GM21528 (cell line): Measurements from ENCODE around the gene JPT1.
"Not testable (repeated sequence)": the region's sequence is repeated elsewhere in the genome, so short reads cannot be mapped to it uniquely, and the experiment has no call there.

ENCODE experiments used
- ATAC-seq: cut with Tn5 transposase; IDR thresholded peaks from one replicate; pipeline ENCODE4 v1.9.1; 2021; ENCODE audit warnings: mild to moderate bottlenecking, moderate library complexity; ENCODE audit not compliant: unreplicated experiment, low FRiP score

JPT1 gene, protein sequence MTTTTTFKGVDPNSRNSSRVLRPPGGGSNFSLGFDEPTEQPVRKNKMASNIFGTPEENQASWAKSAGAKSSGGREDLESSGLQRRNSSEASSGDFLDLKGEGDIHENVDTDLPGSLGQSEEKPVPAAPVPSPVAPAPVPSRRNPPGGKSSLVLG

DNA sequence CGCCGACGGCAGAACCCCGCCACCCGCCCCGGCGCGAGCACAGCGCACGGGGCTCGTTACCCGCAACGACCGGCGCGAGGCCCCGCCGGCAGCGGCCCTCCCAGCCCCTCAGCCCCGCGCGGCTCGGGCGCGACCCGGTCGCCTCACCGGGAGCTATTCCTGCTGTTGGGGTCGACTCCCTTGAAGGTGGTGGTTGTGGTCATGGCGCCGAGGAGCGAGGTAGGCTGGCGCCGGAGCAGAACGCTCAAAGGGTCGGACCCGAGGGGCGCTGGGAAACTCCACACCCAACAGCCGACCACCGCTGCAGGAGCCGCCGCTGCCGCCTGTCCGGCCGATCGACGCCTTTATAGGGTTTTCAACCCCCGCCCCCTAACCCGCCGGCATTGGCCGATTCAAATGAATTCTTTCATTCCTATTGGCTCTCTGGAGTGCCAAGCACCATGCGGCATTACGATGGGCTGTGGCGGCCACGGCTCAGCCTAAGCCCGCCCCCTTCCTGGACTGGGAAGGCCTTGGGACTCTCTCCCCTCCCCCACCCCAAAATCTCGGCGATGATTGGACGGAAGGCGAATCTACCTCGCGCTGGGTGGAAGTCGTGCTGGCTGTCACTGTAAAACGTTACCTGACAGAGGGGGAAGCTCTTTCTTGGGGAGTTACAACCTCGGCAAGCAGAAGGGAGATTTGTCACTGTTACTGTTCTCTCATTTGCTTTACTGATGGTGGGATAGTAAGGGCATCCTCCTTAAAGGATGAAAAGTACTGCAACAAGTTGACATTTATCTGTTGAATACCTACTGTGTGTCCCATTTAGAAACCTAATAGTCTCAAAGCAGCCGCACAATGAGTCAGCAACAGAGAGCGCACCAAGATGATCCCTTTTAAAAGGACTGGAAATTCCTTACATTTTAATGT is at the start of gene JPT1:
Gene JPT1 (minus strand): TSS at position 318 of the 912 bp plus-strand sequence. CDS start 115 bp downstream, at position 203.
- peak; percentile 96 for ATAC-seq

DNA sequence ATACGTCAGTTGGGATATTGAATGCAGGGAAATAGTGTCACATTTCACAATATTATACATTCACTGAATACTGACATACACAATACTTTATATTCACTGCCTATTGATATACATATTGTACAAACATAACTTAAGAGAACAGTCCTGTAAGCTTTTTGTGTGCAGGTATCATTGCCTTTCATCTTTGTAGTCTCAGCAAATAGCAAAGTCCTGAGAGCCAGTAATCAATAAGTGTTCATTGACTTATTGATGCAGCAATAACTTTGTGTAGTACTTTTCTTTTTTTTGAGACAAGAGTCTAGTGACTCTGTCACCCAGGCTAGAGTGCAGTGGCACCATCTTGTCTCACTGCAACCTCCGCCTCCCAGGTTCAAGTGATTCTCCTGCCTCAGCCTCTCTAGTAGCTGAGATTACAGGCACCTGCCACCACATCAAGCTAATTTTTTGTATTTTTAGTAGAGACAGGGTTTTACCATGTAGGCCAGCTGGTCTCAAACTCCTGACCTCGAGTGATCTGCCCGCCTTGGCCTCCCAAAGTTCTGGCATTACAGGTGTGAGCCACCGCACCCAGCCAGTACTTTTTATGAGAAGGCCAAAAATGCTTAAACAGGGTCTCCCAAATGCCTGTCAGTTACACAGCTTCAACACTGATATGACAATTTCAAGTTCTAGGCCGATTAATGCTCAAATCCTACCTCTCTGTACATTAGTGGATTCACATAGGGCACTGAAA is 45.7 kb upstream of the JPT1 start:
- no peak for ATAC-seq

DNA sequence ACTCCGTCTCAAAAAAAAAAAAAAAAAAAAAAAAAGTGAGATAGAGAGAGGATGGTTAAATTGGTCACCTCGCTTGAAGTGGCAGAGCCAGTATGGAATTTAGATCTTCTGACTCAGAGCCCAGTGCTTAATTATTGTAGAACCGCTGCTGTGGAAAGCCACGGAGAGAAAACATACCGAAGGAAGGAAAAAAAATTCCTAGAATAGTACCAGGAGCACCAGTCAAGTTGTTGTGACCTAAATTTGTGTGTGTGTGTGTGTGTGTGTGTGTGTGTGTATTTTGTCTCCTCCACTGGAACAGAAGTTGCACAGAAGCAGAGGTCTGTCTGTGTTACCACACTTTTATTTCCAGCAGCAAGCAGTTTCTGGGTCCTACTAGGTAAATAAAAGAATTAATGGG is 40.6 kb upstream of the JPT1 start:
- ATAC-seq, result no peak

DNA sequence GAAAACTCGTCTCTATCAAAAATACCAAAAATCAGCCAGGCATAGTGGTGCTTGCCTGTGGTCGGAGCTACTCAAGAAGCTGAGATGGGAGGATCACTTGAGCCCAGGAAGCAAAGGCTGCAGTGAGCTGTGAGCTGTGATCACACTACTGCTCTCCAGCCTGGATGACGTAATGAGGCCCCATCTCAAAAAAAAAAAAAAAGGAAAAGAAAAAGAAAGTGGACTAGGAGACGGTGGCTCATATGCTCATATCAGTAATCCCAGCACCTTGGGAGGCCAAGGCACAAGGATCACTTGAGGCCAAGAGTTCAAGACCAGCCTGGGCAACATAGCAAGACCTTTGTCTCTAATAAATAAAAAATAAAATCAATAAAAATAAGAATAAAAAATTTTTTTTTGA is 37.3 kb upstream of the JPT1 start:
- ATAC-seq, result no peak

DNA sequence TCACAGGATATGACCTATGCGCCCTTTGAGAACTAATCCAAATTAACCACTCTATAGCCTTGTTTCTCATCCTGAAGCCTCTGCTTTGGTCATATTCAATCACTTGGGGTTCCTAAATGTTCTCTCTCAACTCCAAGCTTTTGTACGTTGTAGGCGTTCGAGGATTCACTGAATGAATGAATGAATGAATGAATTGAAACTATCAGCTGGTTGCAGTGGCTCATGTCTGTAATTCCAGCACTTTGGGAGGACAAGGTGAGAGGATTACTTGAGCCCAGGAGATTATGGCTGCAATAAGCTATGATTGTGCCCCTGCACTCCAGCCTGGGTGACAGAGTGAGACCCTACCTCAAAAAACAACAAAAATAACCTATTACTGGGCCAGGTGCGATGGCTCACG is 34.3 kb upstream of the JPT1 start:
- ATAC-seq, result no peak

DNA sequence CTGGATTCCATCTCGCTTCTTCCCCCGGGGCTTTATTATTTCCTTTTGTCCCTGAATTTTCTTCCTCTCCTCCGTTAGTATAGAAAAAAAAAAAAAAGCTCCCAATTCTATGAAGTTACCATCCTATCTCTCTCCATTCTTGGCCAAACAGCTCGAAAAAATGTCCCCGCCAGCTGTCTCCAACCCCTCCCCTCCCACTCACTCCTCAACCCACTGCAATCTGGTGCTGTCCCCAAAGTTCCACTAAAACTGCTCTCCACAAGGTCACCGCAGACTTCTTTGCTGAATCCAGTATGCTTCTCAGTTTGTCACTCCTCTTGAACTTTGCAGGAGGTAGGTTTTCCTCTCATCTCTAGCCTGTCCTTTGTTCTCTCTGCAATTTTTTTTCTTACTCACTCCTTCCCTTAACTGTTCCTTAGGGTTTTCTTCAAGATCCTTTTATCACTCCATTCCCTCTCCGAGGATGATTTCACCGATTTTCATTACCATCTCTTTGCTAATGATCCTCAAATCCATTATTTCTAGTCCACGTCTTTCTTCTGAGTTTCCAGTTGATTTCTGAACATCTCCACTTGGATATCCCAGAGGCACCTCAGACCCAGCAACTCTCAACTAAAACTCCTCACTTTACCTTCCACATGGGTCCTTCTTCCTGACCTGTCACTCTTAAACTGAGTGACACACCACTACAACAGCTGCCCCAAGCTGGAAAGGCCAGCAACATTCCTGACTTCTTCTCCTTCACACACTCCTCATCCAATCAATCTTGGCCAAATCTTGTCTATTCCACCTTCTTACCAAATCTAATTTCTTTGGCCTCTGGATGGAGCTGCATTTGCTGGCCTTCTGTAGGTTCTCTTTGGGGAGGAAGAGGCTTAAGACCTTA is 29.9 kb upstream of the JPT1 start:
- no peak for ATAC-seq

DNA sequence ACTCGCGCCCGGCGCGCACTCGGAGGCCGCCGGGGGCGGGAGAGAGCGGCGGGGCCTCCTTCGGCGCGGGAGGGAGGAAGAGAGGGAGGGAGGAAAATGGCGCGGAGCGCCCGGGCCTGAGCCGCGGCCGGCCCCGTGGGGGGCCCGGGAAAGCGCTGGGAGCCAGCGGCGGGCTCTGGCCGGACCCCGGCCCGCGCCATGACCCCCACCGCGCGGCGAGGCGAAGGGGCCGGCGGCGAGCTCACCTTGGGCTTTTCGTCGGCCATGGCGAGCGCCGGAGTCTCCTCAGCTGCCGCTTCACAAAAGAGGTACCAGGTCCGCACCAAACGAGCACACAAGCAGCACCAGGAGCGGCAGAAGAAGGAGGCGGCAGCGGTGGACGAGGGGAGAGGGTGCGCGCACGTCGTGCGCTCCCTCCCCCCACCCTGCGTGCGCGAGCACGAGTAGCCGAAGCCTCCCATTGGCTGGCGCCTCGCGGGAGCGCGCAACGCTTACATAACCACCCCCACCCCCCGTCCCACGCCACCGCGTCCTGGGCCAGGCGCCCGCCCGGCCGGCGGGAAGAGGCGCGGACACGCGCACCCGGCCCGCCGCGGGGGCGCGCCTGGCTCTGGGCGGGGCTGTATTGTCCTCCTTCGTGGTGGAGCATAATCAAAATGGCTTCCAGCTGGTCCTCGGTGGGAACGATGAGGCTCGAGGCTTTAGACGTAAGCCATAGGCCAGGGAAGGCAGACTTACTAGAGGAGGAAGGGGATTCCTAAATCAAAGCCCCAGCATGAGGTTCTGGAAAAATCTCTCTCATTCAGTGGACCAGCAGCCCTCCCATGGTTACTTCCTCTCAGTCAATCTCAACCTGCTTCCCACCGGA is 28.5 kb upstream of the JPT1 start, which contains the start of gene SUMO2:
Gene SUMO2 (minus strand): TSS at position 391 of the 868 bp plus-strand sequence. CDS start 125 bp downstream, at position 266.
- peak; percentile 65 for ATAC-seq

DNA sequence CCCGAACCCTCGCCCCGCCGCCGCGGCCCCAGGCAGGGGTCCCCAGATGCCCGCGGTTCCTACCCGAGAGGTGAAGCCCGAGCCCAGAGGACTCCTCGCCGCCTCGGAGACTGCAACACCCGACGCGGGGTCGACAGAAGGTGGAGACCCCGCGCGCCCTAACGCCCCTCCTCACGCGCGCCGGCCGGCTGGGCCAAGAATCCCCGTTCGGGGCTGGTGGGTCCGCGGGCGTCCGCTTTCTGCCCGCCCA is 27.9 kb upstream of the JPT1 start:
- ATAC-seq, result peak; percentile 31

DNA sequence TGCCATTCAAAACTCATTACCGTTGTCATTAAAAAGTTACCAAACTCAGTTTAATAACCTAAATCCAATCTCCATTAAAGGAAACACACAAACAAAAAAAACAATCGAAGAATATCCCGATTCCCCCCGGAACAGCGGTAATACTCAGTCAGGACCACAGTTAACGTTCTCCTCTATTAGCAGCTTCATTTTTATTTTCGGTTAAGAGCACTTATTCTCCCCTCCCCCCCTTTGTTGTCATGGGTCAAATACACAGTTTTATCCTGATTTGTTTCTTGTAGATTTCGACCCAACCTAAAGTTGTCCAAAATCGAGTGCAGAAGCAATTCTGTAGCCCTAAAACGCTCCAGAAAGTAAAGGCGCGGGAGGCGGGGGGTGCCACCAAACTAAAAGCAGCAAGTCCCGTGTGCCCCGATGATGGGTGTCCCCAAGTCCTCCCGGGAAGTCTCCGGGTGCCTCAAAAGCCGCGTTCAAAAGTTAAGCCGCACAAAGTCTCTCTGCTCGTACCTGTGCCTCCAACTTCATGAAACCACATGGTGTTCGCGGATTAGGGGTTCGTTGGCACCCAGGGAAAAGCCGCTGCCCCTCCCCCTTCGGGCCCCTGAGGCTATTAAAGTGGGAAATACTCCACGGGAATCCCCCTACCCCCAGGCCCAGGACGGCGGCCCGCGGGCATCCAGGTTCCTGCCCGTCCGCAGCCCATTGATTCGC is 27.5 kb upstream of the JPT1 start:
- no peak for ATAC-seq

DNA sequence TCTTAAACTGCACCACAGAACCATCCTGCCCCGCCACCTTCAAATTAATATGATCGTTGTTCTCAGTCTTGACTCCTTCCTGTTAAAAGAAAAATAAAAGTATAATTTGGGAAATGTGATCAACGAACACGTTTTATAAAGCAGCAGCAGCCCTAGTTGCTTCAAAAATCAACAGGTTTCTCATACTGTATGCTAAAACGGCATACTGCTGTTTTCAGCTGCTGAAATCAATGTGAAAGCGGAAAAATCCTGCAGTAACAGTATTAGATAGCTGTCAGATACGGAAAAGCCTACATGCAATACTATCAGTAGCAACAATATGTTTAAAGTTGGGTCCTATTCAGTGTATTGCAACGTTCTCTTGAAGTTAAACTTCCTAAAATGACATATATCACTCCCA is 26.8 kb upstream of the JPT1 start:
- no peak for ATAC-seq

DNA sequence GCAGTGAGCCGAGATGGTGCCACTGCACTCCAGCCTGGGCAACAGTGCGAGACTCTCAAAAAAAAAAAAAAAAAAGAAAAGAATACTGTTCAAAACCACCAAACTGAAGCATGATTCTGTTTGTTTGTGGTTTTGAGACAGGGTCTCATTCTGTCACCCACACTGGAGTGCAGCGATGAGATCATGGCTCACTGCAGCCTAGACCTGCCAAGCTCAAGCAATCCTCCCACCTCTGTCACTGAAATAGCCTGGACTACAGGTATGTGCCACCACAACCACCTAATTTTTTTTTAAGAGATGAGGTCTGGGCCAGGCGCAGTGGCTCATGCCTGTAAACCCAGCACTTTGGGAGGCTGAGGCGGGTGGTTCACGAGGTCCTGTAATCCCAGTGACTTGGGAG is 24.1 kb upstream of the JPT1 start:
- no peak for ATAC-seq

DNA sequence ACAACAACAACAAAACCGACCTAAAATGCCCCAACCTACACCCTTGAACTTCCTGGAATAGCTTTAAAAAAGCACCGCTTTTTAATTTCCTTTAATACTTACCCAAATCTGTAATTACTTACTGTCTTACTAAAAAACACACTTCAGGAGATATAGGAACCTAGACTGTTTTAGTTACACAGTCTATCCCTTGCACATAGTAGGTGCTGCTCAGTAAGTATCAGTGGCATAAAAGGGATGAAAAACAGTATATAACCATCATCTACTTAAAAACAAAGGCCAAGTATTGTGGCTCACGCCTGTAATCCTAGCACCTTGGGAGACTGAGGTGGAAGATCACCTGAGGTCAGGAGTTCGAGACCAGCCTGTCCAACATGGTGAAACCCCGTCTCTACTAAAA is 22.3 kb upstream of the JPT1 start:
- no peak for ATAC-seq

DNA sequence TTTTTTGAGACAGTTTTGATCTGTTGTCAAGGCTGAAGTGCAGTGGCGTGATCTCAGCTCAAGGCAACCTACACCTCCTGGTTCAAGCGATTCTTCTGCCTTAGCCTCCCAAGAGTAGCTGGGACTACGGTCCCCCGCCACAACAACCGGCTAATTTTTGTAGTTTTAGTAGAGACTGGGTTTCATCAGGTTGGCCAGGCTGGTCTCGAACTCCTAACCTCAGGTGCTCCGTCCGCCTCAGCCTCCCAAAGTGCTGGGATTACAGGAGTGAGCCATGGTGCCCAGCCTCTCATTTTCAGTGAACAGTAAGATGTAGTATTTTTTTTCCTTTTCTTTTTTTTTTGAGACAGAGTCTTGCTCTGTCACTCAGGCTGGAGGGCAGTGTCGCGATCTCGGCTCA is 20.7 kb upstream of the JPT1 start:
- ATAC-seq, result no peak

DNA sequence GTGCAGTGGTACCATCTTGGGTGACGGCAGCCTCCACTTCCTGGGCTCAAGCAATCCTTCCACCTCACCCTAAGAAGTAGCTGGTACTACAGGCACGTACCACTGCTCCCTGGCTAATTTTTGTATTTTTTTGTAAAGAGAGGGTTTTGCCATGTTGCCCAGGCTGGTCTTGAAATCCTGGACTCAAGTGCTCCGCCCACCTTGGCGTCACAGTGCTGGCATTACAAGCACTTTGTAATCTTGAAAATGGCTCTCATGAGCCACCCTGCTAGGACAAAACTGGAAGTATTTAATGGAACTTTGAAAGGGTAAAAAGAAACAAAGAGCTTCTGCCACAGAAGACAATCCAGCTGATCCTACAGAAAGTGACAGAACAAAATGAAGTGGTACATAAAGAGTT is 19.2 kb upstream of the JPT1 start:
- no peak for ATAC-seq

DNA sequence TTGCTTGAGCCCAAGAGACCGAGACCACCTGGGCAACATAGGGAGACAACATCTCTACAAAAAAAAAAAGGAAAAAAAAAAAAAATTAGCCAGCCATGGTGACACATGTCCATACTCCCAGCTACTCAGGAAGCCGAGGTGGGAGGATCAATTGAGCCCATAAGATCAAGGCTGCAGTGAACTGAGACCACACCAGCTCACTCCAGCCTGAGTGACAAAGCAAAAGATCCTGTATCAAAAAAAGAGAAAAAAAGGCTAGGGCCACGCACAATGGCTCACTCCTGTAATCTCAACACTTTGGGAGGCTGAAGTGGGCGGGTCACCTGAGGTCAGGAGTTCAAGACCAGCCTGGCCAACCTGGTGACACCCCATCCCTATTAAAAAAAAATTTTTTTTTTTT is 14.7 kb upstream of the JPT1 start:
- no peak for ATAC-seq

DNA sequence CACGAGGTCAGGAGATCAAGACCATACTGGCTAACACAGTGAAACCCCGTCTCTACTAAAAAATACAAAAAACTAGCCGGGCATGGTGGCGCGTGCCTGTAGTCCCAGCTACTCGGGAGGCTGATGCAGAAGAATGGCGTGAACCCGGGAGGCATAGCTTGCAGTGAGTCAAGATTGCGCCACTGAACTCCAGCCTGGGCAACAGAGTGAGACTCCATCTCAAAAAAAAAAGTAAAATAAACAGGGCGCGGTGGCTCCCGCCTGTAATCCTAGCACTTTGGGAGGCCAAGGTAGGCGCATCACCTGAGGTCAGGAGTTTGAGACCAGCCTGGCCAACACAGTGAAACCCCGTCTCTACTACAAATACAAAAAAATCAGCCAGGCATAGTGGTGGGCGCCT is 10.3 kb upstream of the JPT1 start:
- ATAC-seq, result not testable (repeated sequence)

DNA sequence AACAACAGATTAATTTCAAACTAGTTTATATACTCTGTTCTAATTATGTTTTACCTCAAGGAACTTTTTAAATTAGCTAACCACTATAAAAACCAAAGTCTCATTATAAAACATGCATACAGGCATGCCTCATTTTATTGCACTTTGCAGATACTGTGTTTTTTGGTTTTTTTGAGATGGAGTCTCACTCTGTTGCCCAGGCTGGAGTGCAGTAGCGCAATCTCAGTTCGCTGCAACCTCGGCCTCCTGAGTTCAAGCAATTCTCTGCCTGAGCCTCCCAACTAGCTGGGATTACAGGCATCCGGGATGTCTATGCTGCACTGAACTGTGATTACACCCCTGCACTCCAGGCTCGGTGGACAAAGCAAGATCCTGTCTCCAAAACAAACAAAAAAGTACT is 8.8 kb upstream of the JPT1 start:
- no peak for ATAC-seq

DNA sequence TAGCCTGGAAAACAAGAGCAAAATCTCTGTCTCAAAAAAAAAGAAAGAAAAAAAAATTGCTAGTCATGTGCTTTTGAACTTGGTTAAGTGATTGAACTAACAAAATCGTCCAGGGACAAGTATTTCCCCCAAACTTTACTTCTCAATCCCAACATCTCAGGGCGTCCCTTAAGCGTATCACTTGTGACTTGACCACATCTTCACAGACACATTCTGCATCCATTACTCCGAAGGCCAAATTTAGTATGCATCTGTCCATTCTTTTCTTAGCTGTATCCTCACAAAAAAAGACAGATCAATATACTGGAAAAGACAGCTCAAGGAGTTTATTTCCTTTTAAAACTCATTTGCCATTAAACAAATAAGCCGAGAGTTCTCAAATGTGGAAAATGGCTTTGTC is 5.9 kb upstream of the JPT1 start:
- ATAC-seq, result no peak
